WERI-Rb-1 (cell line): ENCODE data around the gene TMEM14C.
A peak's percentile ranks its signal among the peaks of the same experiment; 100 is the strongest.

ENCODE experiments used
- DNase-seq: peaks from one replicate; pipeline ENCODE4 v3.0.0-alpha.2; 2020
- H3K27ac ChIP-seq: fragments of 250-450 bp; sonication (Bioruptor Pico); 2 replicates; pipeline ENCODE4 v1.5.1; 2020; ENCODE audit warnings: mild to moderate bottlenecking, moderate library complexity
- H3K27me3 ChIP-seq: fragments of 250-450 bp; sonication (Bioruptor Pico); 2 replicates; pipeline ENCODE4 v1.5.1; 2021; ENCODE audit warnings: mild to moderate bottlenecking, low read depth, moderate library complexity; ENCODE audit not compliant: insufficient read depth, severe bottlenecking
- H3K36me3 ChIP-seq: fragments of 250-450 bp; sonication (Bioruptor Pico); 2 replicates; pipeline ENCODE4 v1.5.1; 2020; ENCODE audit warnings: mild to moderate bottlenecking, moderate library complexity
- H3K4me3 ChIP-seq: 2 replicates; pipeline ENCODE4 v1.5.1; 2011; ENCODE audit warnings: low read depth, mild to moderate bottlenecking, control low read depth, low read length
- H3K9me3 ChIP-seq: fragments of 250-450 bp; sonication (Bioruptor Pico); 2 replicates; pipeline ENCODE4 v1.5.1; 2021; ENCODE audit warnings: mild to moderate bottlenecking, moderate library complexity; ENCODE audit not compliant: severe bottlenecking
- TF ChIP-seq, protein P1 (sequence below): IDR thresholded peaks from 2 replicates; pipeline ENCODE4 v1.5.1; 2011; ENCODE audit warnings: low read depth, mild to moderate bottlenecking, control low read depth, inconsistent platforms, low read length

The TMEM14C gene

DNA sequence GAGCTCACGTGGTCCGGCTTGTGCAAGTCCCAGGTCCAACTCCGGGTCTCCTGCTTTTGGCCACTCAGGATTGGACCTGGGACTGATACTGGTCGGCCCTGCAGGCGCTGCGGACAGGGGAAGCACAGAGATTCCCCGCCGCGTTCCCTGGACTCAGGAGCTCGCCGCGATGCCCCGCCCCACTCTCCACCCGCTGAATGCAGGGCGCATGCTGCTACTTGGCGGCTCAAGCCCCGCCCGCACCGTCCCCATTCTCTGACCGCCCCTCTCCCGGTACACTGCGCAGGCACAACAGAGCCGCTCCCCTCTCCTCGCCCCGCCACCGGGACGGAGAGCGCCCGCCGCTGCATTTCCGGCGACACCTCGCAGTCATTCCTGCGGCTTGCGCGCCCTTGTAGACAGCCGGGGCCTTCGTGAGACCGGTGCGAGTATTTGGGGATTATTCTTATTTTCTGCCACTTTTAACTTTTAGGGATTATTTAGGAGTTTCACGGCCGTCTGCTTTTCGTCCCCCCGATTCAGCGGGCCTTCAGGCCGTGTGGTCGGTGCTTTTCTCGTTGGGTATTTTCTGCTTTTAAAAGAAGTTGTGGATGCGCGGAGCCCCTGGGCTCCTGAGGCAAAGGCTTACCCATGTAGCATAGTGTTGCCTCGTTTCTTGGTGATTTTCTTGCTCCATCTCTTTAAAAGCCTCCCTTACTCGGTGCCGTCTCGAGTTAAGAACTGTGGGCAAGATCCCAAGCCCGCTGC is at the start of gene TMEM14C:
Gene TMEM14C (plus strand): TSS at position 251 of the 747 bp plus-strand sequence. CDS start 1,544 bp downstream, outside the sequence.
- TF ChIP-seq, protein P1, sequence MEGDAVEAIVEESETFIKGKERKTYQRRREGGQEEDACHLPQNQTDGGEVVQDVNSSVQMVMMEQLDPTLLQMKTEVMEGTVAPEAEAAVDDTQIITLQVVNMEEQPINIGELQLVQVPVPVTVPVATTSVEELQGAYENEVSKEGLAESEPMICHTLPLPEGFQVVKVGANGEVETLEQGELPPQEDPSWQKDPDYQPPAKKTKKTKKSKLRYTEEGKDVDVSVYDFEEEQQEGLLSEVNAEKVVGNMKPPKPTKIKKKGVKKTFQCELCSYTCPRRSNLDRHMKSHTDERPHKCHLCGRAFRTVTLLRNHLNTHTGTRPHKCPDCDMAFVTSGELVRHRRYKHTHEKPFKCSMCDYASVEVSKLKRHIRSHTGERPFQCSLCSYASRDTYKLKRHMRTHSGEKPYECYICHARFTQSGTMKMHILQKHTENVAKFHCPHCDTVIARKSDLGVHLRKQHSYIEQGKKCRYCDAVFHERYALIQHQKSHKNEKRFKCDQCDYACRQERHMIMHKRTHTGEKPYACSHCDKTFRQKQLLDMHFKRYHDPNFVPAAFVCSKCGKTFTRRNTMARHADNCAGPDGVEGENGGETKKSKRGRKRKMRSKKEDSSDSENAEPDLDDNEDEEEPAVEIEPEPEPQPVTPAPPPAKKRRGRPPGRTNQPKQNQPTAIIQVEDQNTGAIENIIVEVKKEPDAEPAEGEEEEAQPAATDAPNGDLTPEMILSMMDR: no peak
- DNase-seq: peak; percentile 100
- H3K27me3 ChIP-seq: no peaks in the 10 kb centered on the region
- peak within 1 kb of the TSS; percentile 68 for H3K4me3 ChIP-seq
- peak within 1 kb of the TSS; percentile 88 for H3K27ac ChIP-seq
- peaks cover 20% of the 10 kb centered on the region for H3K9me3 ChIP-seq
- peaks cover 32% of the 10 kb centered on the region for H3K36me3 ChIP-seq

DNA sequence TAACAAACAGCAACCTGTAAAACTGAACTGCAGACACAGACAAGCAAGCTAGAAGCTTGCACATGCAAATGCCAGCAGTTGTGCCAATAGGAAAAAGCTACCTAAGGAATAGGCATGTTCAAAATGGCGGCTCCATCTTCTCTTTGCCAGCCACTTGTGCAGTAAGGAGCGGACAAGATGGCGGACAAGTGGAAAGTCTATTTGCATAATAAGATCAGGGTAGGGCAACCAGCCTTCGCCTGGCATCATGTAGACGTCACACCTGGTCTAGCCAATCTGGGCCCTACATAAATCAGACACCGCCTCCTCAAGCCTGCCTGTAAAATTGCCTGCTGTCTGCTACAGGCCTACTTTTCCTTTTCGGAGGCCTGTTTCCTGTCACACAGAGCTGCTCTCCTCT is 46.5 kb upstream of the TMEM14C start:
- TF ChIP-seq, protein P1: no peak
- DNase-seq: no peak
- Histone ChIP-seq H3K9me3 (no peaks in the 10 kb centered on the region), H3K27me3 (no peaks in the 10 kb centered on the region), H3K36me3 (no peaks in the 10 kb centered on the region), H3K4me3 (no peak overlapping the region), H3K27ac (no peak overlapping the region)

DNA sequence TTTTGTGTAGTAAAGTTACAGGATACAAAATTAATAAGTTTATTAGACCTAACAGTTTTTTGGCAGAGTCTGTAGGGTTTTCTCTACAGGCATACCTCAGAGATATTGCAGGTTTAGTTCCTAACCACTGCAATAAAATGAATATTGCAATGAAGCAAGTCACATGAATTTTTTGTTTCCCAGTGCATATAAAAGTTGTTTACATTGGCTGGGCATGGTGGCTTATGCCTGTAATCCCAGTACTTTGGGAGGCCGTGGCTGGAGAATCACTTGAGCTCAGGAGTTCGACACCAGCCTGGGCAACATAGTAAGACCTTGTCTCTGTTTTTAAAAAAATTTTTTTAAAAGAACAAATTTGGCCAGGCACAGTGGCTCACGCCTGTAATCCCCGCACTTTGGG is 44.4 kb upstream of the TMEM14C start:
- TF ChIP-seq, protein P1: no peak

DNA sequence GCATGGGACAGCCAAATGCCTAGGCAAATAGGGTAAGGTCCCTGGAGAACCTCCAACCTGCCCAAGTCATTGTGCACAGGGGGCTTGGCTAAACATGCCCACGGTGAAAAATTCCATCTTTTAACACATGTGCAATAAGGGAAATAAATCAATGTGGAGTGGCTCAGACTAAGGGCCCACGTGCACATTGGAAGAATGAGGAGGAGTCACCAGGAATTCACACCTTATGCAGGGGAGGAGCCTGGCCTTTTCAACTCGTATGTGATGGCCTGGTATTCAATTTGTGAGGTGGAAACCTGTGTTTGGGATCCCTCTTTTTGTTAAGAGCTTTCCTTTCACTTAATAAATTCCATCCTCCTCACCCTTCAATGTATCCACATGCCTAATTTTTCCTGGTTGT is 41.1 kb upstream of the TMEM14C start:
- Histone ChIP-seq H3K9me3 (no peaks in the 10 kb centered on the region), H3K4me3 (no peak overlapping the region), H3K36me3 (no peaks in the 10 kb centered on the region; the same call in 1 of the 2 replicates), H3K27ac (no peak overlapping the region), H3K27me3 (no peaks in the 10 kb centered on the region)
- DNase-seq: no peak
- TF ChIP-seq, protein P1: no peak

More for the DNA sequence above, 44.4 kb upstream of the TMEM14C start:
- Histone ChIP-seq H3K27ac (no peak overlapping the region), H3K4me3 (no peak overlapping the region), H3K36me3 (no peaks in the 10 kb centered on the region; the same call in 1 of the 2 replicates), H3K27me3 (no peaks in the 10 kb centered on the region), H3K9me3 (no peaks in the 10 kb centered on the region)
- DNase-seq: no peak

DNA sequence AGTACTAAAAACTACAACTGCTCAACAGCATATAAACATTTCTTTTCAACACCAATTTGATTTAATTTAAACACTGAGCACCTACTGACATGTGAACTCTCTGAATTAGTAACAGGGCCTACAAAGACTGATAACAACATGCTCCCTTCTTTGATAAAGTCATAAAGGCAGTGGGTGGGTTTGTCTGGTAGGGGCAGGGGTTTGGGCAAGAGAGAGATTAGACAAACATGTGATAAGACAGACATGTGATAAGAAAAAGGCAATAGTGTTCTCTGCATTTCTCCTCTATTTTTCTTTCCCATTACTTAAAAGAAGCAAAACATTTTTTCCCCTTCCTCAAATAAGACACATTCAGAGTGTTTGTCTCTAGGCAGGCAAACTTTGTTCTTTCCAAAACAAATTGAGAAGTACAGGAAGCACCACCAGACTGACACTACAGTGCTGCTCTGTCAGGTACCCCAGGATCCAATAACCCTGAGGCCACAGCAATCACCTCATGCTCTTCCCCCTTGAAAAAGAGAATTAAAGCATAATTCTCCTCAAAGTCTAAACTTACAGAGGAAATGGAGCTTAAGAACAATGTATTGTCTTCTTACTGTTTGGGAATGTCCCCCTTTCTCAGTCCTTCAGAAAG is 40.4 kb upstream of the TMEM14C start:
- Histone ChIP-seq H3K36me3 (no peaks in the 10 kb centered on the region; the same call in 1 of the 2 replicates), H3K27me3 (no peaks in the 10 kb centered on the region), H3K27ac (no peak overlapping the region), H3K9me3 (no peaks in the 10 kb centered on the region), H3K4me3 (no peak overlapping the region)
- TF ChIP-seq, protein P1: no peak
- no peak for DNase-seq
